ENCODE data around the gene NUDT14.

DNA sequence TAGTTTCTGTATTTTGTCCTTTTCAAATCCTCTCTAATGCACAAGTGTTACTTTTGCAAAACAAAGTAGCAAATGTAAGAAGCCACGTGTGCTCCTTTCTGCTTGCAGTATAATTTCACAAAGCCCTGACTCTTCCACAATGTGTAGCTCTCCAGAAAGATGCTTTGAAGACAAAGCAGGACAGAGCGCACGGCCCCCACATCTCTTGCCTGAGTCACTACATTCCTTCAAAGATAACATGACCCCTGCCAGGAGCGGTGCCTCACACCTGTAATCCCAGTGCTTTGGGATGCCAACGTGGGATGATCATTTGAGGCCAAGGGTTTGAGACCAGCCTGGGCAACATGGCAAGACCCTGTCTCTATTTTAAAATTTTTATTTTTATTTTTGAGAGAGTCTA lies 53.1 kb downstream of the NUDT14 start:
- TF ChIP-seq, protein P1, sequence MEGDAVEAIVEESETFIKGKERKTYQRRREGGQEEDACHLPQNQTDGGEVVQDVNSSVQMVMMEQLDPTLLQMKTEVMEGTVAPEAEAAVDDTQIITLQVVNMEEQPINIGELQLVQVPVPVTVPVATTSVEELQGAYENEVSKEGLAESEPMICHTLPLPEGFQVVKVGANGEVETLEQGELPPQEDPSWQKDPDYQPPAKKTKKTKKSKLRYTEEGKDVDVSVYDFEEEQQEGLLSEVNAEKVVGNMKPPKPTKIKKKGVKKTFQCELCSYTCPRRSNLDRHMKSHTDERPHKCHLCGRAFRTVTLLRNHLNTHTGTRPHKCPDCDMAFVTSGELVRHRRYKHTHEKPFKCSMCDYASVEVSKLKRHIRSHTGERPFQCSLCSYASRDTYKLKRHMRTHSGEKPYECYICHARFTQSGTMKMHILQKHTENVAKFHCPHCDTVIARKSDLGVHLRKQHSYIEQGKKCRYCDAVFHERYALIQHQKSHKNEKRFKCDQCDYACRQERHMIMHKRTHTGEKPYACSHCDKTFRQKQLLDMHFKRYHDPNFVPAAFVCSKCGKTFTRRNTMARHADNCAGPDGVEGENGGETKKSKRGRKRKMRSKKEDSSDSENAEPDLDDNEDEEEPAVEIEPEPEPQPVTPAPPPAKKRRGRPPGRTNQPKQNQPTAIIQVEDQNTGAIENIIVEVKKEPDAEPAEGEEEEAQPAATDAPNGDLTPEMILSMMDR (IDR thresholded peaks at IDR 0.05) = no peak
- no peak for TF ChIP-seq POLR2A (IDR thresholded peaks at IDR 0.05)

Data from Peyer's patch (tissue), 4 donors.